GM21529 (cell line): ENCODE results near the gene SH3TC1.

Experiments
- ATAC-seq: cut with Tn5 transposase; IDR thresholded peaks from one replicate; pipeline ENCODE4 v1.9.1; 2021; ENCODE audit not compliant: unreplicated experiment

The SH3TC1 gene

GRCh38 chr4:8241895-8242696 lies 43.0 kb downstream of the SH3TC1 start:
- peak; percentile 75 for ATAC-seq

GRCh38 chr4:8242782-8243560 lies 43.9 kb downstream of the SH3TC1 start:
- no peak for ATAC-seq

- ATAC-seq, result no peak
Measured at GRCh38 chr4:8244001-8244757, 45.1 kb downstream of the SH3TC1 start.

- ATAC-seq, result no peak
Measured at GRCh38 chr4:8244931-8245460, 45.9 kb downstream of the SH3TC1 start.

- no peak for ATAC-seq
Measured at GRCh38 chr4:8245884-8246833, 47.1 kb downstream of the SH3TC1 start.

GRCh38 chr4:8247047-8247930 lies 48.2 kb downstream of the SH3TC1 start:
- ATAC-seq, result no peak

GRCh38 chr4:8248091-8248490 lies 49.0 kb downstream of the SH3TC1 start:
- ATAC-seq, result no peak

DNA sequence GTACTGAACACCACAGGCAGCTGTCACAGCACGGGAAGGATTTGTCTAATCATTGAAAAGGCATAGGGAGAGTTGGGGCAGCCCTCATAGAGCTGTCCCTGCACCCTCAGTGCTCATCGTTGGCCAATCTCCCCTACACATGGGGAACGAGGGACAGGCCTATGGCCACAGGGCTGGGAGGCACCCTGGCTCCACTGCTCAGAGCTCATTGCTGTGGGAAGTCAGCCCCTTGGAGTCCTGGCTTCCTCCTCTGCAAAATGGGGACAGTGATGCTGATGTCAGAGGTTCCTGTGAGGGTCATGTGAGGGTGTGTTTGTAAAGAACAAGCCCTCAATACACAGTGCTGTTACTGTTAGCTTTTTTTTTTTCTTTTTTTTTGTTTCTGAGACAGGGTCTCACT lies 51.1 kb downstream of the SH3TC1 start:
- no peak for ATAC-seq

DNA sequence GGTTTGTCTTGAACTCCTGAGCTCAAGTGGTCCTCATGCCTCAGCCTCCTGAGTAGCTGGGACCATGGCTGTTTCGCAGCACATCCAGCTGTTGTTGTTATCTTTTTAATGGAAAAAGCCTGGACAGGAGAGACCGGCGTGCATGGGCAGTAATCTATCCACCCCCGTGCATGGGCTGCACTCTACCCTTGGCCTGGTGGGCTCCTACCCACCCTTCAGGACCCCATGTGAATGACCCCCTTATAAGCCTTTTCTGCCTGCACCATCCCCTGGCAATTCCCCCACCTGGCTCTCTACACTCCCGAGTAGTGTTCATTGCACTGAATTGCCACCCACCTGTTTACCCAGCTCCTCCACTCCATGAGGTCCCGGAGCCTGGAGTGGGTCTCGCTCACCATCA lies 51.5 kb downstream of the SH3TC1 start:
- no peak for ATAC-seq

GRCh38 chr4:8251110-8251883 lies 52.2 kb downstream of the SH3TC1 start:
- no peak for ATAC-seq

DNA sequence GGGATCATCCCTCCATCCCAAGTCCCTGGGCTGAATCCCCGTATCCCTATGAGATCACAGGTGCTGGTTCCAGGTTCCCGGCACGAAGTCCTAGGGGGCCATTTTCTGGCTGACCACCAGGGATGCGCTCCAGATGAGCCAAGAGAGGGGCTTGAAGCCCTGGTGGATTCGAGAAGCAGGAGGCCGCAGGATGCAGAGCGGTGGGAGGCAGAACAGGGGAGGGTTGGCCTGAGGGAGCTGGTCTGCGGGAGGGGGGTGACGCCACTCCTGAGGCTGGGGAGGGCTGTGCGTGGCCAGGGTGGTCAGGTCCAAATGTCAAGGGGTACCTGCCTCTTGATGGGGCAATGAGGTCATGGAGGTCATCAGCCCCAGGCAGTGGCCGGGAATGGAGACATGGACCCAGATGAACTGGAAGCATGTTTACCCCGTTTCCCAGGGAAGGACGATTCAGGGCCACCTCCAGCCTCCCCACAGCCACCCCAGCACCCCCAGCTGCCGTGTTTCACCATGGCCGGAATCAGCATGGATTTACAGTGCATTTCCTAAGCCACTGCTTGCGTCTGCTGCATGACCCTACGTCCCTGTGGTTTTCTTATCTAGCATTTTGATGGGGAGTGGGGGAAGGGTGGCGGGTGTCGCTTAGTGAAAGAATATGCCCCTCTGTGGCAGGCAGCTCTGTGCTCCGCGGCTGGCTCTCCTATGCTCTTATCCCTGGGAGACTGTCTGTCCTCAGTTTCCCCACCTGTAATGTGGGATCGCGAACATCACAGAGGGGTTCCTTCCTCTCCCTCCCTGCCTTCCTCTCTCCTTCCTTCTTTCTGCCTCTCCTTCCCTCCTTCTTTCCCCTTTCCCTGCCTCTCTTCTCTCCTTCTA lies 53.4 kb downstream of the SH3TC1 start:
- no peak for ATAC-seq

- no peak for ATAC-seq
Measured at GRCh38 chr4:8254076-8254475, 55.0 kb downstream of the SH3TC1 start.

DNA sequence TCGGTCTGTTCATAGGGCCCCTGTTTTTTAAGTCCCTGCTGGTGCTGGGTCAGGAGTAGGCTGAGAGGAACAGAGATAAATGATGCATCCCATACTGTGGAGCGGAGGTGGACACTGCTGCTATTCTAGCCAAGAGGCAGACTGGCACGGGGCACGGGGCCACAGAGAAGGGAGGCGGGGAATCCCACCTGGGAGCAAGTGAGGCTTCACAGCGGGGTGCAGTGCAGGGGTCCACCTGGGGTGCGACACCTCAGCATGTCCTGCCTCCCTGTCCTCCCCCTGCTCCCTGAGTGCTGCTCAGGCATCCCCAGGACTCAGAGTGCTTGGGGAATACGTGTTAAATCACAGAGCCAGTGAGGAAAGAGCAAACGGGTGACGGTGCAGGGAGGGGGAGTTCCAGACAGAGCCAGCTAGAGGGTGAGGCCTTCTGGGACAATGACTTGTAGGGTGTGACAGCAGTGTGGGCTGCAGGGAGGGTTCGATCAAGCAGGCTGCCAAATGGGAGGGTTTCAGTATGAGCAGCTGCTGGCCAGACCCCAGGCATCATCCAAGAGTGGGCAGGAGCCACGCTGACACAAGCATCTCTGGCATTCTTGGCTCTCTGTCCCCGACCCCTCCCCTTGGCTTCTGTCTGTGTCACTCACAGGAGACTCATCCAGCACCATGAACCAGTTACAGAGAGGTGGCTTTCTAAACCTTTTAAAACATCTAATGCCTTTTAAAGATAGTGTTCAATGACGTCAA lies 56.8 kb downstream of the SH3TC1 start:
- no peak for ATAC-seq

- no peak for ATAC-seq
Measured at GRCh38 chr4:8257854-8258253, 58.8 kb downstream of the SH3TC1 start.

DNA sequence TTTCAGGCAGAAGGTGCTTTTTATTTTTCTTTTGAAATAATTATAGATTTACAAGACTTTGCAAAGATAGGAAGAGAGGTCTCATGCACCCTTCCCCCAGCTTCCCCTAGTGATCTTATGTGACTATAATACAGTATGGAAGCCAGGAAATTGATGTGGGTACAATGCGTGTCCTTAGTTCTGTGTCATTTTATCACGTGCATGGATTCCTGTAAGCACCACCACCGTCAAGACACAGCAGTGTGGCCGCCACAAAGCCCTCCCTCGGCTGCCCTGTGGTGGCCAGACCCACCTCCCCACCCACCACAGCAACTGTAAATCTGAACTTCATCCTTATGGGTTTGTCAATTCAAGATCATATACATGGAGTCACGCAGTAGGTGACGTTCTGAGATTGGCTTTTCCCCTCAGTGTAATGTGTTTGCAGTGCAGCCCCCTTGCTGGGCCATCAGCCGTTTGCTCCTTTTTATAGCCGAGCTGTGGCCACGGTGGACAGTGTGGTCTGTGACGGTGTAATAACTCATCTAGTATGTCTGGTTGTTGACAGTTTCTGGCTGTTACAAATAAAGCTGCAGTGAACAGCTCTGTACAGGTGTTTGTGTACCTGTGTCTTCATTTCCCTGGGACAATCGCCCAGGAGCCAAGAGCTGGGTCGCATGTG lies 59.6 kb downstream of the SH3TC1 start:
- no peak for ATAC-seq

- ATAC-seq, result no peak
Measured at GRCh38 chr4:8259743-8260430, 60.8 kb downstream of the SH3TC1 start.
